OCI-LY3 (cell line): Measurements from ENCODE around the gene MUC6.

ENCODE experiments used
- H2AFZ ChIP-seq: fragments of 200-600, 300-600 bp; shearing (Covaris generic); 2 replicates; pipeline ENCODE4 v1.6.0; 2014; ENCODE audit warnings: antibody characterized with exemption, low read depth, low read length
- H3K27ac ChIP-seq: fragments of 200-600, 300-600 bp; sonication (generic); 2 replicates; pipeline ENCODE4 v1.5.1; 2014; ENCODE audit warnings: mild to moderate bottlenecking, low read length, moderate library complexity, mixed read lengths
- H3K27me3 ChIP-seq: fragments of 200-600, 300-600 bp; sonication (generic); 2 replicates; pipeline ENCODE4 v1.6.1; 2014; ENCODE audit warnings: low read depth, low read length, mixed read lengths
- H3K36me3 ChIP-seq: fragments of 200-600, 300-600 bp; sonication (generic); replicated peaks from 2 replicates; pipeline ENCODE3; 2014; ENCODE audit warnings: low read depth, low read length, mixed read lengths
- H3K4me1 ChIP-seq: fragments of 300-600, 200-600 bp; sonication (generic); 2 replicates; pipeline ENCODE4 v1.6.1; 2014; ENCODE audit warnings: low read length, mixed read lengths
- H3K4me2 ChIP-seq: fragments of 200-600, 300-600 bp; sonication (generic); 2 replicates; pipeline ENCODE4 v1.6.1; 2014; ENCODE audit warnings: low read length, mixed read lengths
- H3K4me3 ChIP-seq: fragments of 300-600, 200-600 bp; sonication (generic); 2 replicates; pipeline ENCODE4 v1.5.1; 2014; ENCODE audit warnings: antibody characterized with exemption, mild to moderate bottlenecking, low read length, moderate library complexity
- H3K79me2 ChIP-seq: fragments of 300-600, 200-600 bp; shearing (Covaris generic); 2 replicates; pipeline ENCODE4 v1.6.1; 2014; ENCODE audit warnings: mild to moderate bottlenecking, low read length, mixed read lengths
- H3K9ac ChIP-seq: fragments of 300-600, 200-600 bp; shearing (Covaris generic); 2 replicates; pipeline ENCODE4 v1.6.0; 2014; ENCODE audit warnings: mild to moderate bottlenecking, low read length, moderate library complexity
- H3K9me3 ChIP-seq: fragments of 200-600, 300-600 bp; shearing (Covaris generic); 2 replicates; pipeline ENCODE4 v1.6.1; 2014; ENCODE audit warnings: low read length, mixed read lengths; ENCODE audit not compliant: insufficient read depth
- H4K20me1 ChIP-seq: fragments of 200-600, 300-600 bp; sonication (generic); 2 replicates; pipeline ENCODE4 v1.6.1; 2016; ENCODE audit warnings: low read length, mixed read lengths; ENCODE audit not compliant: insufficient read depth
- CTCF ChIP-seq: fragments of 200-600, 300-600 bp; sonication (generic); IDR thresholded peaks from 2 replicates; pipeline ENCODE4 v1.5.1; 2014; ENCODE audit warnings: antibody characterized with exemption, low read length, low read depth
- EZH2phosphoT487 ChIP-seq: fragments of 200-600 bp; shearing (Covaris generic); IDR thresholded peaks from 2 replicates; pipeline ENCODE4 v1.6.1; 2018; ENCODE audit warnings: antibody characterized with exemption, mixed run types, low read depth

MUC6 gene

GRCh38 chr11:1078191-1078601, 41.7 kb upstream of the MUC6 start:
- H3K79me2 ChIP-seq = no peaks in the 10 kb centered on the region
- TF ChIP-seq CTCF (no peak), EZH2phosphoT487 (no peak)

GRCh38 chr11:1077417-1078119, 41.0 kb upstream of the MUC6 start:
- H3K4me2 ChIP-seq = no peak overlapping the region
- H3K9me3 ChIP-seq = no peaks in the 10 kb centered on the region
- no peak overlapping the region for H3K27ac ChIP-seq
- TF ChIP-seq EZH2phosphoT487 (no peak), CTCF (no peak)
- no peaks in the 10 kb centered on the region for H3K4me1 ChIP-seq
- no peaks in the 10 kb centered on the region for H3K27me3 ChIP-seq
- H3K79me2 ChIP-seq = no peaks in the 10 kb centered on the region
- no peak overlapping the region for H3K4me3 ChIP-seq
- no peak overlapping the region for H2AFZ ChIP-seq
- H4K20me1 ChIP-seq = no peaks in the 10 kb centered on the region
- H3K9ac ChIP-seq = no peak overlapping the region
- H3K36me3 ChIP-seq = no peaks in the 10 kb centered on the region

More at GRCh38 chr11:1078191-1078601, 41.7 kb upstream of the MUC6 start:
- no peak overlapping the region for H2AFZ ChIP-seq
- H3K9ac ChIP-seq = no peak overlapping the region
- no peaks in the 10 kb centered on the region for H3K9me3 ChIP-seq
- H3K27ac ChIP-seq = no peak overlapping the region
- H3K27me3 ChIP-seq = no peaks in the 10 kb centered on the region
- no peaks in the 10 kb centered on the region for H3K36me3 ChIP-seq
- no peaks in the 10 kb centered on the region for H4K20me1 ChIP-seq
- H3K4me3 ChIP-seq = no peak overlapping the region
- H3K4me2 ChIP-seq = no peak overlapping the region
- H3K4me1 ChIP-seq = no peaks in the 10 kb centered on the region

DNA sequence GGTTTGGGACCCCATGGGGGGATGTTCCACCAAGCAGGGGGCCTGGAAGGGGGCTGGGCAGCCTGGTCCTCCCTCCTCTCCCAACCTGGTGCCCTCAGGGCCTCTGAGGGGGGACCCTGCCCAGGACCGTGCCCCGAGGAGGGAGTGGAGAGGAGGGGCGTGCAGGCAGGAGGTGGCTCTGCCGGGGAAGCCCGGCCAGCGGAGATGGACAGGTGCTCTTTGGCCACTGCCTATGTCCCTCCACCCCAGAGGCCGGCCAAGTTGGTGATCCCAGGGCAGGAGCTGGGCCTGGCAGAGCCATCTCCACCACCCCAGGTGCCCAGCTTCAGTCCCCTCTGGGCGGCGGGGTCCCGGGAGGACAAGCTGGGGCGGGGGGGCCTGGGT, 40.5 kb upstream of the MUC6 start:
- H3K79me2 ChIP-seq = no peaks in the 10 kb centered on the region
- no peak overlapping the region for H3K4me2 ChIP-seq
- TF ChIP-seq EZH2phosphoT487 = no peak
- no peak for TF ChIP-seq CTCF
- H3K27ac ChIP-seq = no peak overlapping the region
- no peak overlapping the region for H3K4me3 ChIP-seq
- no peaks in the 10 kb centered on the region for H3K9me3 ChIP-seq
- no peaks in the 10 kb centered on the region for H4K20me1 ChIP-seq
- H3K27me3 ChIP-seq = no peaks in the 10 kb centered on the region
- no peak overlapping the region for H3K9ac ChIP-seq
- no peak overlapping the region for H2AFZ ChIP-seq
- no peaks in the 10 kb centered on the region for H3K36me3 ChIP-seq
- H3K4me1 ChIP-seq = no peaks in the 10 kb centered on the region

- no peak for TF ChIP-seq EZH2phosphoT487
- TF ChIP-seq CTCF = no peak
Measured at GRCh38 chr11:1076061-1076665, 39.6 kb upstream of the MUC6 start.

More at GRCh38 chr11:1076061-1076665, 39.6 kb upstream of the MUC6 start:
- no peaks in the 10 kb centered on the region for H3K27me3 ChIP-seq
- no peak overlapping the region for H3K27ac ChIP-seq
- H3K9ac ChIP-seq = no peak overlapping the region
- no peaks in the 10 kb centered on the region for H3K9me3 ChIP-seq
- H2AFZ ChIP-seq = no peak overlapping the region
- H3K4me2 ChIP-seq = no peak overlapping the region
- no peaks in the 10 kb centered on the region for H3K4me1 ChIP-seq
- no peaks in the 10 kb centered on the region for H3K36me3 ChIP-seq
- no peak overlapping the region for H3K4me3 ChIP-seq
- H4K20me1 ChIP-seq = no peaks in the 10 kb centered on the region
- H3K79me2 ChIP-seq = no peaks in the 10 kb centered on the region
